Activated CD4-positive, alpha-beta T cell treated with anti-CD3 and anti-CD28 coated beads, Interleukin-2, amount 50 U/mL, for 16 hours (primary cell): ENCODE measurements around the gene DRGX.

Experiments
- DNase-seq: peaks from one replicate; pipeline ENCODE4 v3.0.0-alpha.2; 2020

DRGX gene

DNA sequence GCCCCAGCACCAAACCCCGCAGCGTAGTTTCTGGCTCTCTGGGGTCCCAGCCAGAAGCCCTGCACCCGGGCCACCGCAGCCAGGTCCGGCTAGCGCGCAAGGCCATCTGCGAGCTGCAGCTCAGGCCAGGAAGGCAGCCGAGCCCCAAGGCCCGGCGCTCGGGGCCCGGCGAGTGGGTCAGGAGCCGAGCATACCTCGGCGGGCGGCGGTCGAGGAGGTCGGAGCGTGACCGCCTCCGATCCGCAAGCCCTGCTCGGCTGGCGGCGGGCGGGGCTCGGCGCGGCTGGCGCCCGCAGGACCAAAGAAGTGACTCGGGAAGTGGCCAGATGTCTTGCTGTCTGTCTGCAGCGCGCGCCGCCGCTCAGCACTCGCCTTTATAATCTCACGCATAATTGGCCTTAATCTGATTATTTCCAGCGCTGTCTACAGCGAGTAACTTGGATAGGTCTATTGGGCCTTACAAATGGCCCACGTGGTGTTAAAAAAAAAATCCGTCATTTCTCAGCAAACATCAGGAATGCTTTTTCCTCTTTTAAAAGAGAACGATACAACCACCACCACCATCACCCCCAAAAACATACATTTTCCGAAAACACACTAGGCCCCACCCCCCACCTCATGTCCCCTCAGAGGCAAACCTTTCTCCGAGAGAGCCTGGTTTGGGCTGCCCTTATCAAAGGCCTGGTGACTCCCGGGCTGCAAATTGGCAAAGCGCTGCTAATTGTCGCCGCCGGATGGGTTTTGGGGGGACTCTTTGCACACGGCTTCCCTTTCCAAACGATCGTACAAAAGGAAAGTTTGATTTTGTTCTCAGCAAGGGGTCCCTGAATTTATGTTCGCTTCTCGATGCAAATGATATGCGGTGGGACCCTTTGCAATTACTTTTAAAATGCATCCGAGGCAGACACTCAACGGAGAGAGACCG lies at the start of gene DRGX:
TSS of gene DRGX (minus strand) at position 349 of the 925 bp plus-strand sequence. CDS start 649 bp downstream, outside the sequence.
- DNase-seq = no peak

DNA sequence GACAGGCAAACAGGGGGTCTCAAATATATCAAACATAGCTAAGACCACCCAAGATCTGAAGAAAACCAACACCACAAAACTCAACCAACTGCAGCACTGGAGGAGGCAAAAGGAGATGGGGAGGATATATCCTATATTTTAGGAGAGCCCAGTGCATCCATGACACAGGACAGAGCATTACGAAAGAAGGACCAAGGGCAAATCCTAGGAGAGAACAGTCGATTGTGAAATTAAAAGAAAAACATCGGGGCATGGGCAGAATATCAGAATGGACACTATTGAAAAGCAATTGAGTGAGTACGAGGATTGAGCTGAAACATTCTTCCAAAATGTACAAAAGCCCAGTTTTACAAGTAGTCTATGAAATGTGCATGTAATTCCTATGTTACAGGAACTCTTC lies 48.5 kb upstream of the DRGX start:
- no peak for DNase-seq

DNA sequence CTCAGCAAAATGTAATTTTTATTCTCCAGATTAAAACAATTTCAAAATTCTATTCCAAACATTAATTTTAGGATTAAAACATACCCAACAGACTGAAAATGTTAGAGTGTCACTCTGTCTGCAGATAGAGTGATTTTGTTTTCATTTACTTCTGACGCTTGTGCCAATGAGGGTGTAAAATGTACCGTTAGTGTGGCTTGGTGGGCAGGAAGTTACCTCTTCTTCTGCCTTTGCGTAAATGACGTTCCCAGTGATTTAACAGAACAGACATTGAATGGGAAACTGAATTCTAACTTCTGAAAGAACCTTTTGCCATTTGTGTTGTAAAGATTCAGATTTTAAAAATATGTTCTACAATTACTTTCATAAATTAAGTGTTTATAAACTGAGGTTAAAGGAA lies 47.0 kb upstream of the DRGX start:
- no peak for DNase-seq

DNA sequence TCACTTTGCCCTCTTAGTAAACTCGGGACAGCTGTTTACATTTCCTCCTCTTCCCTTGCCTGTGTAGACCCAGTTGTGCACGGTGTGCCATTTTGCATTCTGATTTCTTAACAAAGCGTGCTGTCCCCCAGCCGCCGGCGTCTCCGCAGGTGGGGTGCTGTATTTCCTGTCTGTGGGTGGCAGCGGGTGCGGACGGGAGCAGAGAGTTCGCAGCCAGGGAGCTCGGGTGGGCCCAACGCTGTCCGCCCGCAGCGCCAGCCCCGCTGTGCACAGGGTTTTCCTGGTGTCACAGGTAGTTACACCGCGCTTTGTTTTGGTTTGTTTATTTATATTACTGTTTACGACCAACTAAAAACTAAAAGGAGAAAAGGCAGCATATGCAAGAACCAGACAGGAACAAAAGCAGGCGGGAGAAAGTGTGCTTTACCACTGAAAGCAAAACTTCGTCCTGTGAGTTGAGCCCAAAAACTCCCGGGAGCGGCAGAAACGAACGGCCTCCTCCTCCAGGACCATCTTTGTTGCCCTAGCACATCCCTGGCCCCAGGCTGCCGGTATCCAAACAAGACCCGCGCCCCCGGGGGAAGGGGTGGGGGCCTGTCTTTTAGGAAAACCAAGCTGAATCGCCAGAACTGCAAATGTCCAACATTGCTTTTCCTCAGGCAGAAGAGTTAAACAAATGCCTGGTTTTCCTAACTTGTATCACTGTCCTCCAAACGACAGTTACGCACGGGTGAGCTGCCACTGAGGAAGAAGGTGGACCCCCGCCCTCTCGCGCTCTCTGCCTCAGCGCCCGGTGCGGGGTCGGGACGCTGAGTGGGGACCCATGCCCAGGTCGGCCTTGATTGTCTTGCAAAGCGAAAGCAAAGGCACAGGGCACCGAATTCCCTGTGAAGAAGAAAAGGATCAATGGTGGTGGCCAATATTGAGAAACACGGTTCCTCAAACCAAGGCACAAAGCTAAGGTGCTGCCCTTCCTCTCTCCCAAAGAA lies 45.9 kb upstream of the DRGX start:
- DNase-seq = no peak

DNA sequence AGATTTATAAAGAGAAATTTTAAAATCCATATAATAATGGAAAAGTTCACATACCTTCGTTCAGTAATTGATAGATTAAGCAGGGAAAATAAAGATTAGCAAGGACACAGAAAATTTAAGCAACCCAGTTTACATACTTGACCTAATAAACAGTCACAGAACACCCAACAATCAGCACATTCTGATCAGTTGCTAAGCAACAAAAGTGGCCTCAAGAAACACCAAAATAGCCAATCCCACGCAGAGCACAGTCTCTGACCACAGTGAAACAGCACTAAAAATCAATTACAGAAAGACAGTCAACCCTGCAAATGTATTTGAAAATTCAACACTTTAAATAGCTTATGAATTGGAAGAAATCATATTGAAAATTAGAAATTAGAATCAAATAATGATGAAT lies 39.3 kb upstream of the DRGX start:
- no peak for DNase-seq

DNA sequence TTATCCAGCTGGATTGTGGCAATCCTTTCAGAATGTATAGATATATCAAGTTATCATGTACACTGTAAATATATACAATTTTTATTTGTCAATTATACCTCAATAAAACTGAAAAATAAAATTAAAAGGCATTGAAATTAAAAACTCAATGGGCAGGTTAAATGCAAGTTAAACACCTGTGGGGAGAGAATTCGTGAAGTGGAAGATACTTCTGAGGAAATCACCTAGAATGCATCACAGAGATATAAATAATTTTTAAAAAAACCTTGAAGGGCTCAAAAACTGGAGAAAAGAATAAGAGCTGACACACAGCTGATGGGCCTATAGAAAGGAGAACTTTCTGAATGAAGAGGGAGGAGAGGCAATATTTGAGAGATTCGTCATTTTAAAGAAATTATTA lies 37.2 kb upstream of the DRGX start:
- DNase-seq = no peak

DNA sequence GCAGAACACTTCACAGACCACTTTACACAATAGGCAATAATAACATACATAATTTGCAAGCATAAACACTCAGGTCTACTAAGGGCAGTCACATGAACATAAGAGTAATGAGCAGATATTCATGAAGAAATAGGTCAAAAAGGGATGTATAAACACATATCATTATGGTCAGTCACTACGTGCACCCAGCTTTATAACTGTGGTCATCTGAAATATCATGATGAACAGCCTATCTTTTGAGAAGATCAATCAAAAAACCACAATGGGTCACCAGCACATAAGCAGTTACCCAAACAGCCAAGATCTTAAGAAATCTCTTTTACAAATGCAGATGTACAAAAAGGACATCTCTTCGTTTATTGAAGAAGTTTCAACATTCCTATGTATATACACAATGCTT lies 35.5 kb upstream of the DRGX start:
- no peak for DNase-seq

DNA sequence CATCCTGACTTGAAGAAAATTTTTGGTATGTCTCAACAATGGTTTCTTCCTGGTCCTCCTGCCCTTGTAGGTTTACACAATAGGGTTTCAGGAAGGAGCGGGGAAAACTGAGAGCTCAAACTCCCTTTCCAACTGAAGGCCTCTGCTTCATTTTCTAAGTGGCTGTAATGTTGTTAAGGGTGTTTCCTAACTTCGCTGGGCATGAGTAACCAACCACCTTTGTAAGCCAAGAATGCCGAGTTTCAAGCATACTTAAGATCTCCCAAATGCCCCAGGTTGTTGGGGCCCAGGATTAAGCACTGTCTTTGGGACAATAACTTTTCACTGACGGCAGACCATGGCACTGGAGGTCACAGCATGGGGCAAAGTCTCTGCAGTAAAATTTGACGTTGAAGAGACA lies 33.6 kb upstream of the DRGX start:
- DNase-seq = no peak

DNA sequence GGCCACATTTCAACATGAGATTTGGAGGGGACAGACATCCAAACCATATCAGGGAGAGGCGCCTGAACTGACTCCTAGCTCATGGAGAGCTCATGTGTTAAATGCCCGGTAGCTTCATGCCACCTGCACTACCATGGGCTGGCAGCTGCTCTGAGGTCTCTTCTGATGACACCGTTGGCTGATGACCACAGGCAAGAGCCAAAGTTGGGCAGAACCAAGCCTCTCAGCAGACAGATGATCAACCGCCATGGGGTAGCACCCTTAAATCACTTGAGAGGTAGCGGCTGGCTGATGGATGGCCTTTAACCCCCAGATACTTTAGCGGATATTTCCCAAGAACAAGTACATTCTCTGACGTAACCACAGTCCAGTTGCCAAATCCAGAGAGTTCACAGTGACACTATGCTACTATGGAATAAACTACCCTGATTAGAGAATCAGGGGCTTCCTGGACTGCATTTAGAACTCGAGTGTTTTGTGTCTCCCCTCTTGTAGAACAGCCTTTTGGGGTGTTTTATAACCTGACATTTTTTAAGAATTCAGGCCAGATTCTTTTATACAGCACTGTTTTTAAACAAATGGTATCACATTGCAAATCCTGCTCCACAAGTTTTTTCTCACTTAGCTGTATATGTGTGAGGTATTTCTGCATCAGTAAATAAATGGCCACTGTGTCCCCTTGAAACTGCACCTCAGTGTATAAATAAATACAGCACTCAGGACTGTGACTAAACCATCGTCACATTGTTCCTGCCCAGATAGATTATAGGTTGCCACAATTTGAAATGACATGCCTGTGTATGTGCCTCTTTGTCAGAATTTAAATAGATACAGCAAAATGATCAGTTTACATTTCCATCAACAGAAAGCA lies 30.8 kb upstream of the DRGX start:
- DNase-seq = no peak

DNA sequence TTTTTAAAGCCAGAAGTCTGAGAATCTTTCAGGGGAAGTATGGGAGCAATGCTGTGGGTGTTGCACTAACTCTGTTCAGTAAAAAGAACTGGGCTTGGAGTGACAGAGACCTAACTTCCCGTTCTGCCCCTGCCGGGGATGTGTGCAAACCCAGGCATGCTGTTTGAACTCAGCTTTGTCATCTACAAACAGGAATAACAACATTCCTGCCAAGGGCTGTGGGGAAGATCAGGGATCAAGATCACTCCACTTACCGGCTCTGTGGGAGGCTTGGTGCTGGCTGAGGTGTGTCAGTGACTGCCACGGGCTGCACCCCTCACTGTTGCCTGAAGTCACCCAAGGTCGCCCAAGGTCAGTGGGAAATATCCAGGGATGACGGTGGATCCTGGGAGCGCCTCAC lies 23.1 kb upstream of the DRGX start:
- no peak for DNase-seq

DNA sequence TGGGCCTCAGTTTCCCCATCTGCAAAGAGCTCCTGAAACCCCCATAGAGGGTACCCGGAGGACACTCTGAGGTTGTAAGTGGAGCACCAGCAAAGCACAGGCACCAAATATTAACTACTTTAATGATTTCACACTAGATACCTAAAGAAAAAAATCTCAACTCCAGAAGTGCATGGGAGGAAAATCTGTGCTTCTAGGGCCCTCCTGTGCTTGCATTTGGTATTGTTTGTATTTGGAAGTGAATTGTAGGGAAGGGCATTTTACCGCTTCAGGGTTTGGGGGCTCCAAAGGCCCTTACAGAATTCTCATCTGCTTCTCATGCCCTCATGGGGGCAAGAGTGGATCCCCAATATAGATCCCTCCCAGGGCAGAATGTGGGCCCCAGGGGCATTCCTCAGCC lies 22.4 kb upstream of the DRGX start:
- DNase-seq = no peak

DNA sequence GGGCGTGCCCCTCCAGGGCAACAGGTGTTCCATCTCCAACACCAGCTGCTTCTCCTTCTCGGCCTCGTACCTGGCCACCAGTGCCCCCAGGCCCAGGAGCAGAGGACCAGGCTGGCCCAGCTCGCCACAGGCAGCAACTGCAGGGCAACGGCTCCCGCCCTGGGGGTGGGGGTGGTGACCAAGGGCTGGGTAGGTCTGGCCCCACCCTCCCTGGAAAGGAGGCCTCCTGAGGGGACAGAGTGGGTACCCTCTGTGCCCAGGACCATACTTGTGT lies 22.1 kb upstream of the DRGX start:
- no peak for DNase-seq

DNA sequence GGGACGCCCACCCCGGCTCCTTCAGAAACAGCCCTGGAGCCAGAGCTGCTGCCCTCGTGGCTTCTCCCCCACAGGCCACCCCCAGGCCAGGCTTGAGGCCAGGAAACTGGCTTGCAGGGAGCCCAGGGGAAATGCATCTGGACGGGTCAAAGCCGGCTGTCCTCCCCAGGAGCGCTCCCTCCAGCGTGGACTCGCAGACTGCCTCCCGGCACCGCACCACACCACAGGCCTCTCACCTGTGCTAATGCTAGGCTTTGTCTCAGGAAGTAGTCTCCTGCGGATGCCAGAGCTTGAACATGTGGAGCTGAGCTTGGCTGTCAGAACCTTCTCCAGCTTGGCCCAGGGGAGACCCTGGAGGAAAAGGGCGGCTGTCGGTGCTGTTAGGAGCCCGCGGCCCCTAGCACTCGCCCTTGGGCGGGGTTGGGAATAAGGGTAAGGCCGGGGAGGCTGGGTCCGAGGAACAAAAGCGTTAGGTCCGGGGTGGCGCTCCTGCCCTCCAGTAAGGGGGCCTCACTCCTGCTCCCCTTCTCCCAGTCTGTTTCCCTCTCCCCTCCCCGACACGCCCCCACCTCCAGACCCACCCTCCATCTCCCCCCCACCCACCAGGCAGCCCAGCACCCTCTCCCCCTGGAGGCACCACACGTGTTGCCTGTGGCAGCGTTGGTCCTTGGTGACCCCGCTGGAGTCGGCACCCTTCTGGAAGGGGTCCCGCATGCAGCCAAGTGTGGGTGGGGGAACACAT lies 21.6 kb upstream of the DRGX start:
- no peak for DNase-seq

DNA sequence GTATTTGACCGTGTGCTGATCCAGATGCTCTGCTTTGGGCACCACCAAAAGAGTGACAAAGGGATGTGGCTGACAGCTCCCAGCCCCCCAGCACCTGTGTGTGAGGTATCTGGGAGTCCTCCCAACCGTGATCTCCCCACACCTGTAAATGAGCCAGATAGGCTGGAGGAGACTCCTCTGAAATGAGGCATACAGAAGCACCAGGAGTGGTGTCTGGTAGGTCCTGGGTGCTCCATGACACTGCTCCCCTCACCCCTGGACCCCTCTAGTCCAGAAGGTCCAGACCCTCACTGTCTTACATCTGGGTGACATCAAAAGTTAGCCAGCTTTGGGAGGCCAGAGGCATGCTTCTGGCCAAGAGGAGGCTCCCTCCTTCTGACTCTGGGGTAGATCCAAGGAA lies 20.0 kb upstream of the DRGX start:
- no peak for DNase-seq

DNA sequence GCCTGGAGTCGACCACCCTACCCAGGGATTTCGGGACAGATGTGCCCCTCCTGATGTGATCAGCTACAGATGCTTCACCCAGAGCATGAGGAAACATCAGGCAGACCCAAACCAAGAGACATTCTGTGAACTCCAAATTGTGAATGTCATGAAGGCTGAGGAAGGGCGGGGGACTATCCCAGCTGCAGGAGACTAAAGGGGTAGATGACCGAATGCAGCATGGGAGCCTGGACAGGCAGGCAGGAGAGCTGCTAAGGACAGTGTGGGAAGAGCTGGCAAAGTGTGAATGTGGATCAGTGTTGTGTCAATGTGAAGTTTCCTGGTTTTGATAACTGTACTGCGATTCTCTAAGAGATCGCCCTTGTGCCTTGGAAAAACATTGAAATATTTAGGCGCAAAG lies 19.2 kb upstream of the DRGX start:
- DNase-seq = no peak

DNA sequence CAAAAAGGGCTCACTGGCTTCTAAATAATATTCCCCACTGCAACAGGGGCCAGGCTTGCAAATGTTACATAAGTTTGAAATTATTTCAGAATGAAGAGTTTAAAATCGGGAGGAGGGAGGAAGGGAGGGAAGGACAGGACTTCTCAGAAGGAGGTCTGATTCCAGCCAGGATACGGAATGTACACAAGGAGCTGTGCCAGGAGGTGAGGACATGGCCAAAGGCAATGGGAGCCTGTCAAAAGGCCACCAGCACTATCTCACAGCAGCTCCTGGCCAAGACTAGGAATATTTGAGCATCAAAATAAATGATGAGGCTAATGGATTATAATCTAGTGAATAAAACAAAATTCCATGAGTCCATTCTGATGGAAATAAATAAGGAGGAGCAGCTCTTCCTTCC lies 18.6 kb upstream of the DRGX start:
- DNase-seq = no peak

DNA sequence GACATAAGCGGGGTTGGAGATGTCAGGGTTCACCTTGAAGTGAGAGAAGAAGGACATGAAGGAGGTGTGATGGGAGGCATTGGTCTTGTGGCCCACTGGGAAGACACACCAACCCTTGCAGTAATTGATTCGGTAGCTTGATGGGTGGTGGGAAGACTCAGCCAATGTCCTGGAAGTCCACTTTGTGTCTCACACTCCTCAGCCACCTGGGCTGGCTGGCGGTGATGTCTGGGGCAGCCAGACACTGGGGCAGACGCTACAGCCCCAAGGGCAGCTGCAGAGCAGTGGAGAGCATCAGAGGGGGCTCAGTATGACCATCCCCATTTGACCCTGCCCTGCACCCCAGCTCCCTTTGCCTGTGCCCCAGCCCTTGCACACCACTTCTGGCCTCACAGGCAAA lies 16.7 kb upstream of the DRGX start:
- DNase-seq = no peak

DNA sequence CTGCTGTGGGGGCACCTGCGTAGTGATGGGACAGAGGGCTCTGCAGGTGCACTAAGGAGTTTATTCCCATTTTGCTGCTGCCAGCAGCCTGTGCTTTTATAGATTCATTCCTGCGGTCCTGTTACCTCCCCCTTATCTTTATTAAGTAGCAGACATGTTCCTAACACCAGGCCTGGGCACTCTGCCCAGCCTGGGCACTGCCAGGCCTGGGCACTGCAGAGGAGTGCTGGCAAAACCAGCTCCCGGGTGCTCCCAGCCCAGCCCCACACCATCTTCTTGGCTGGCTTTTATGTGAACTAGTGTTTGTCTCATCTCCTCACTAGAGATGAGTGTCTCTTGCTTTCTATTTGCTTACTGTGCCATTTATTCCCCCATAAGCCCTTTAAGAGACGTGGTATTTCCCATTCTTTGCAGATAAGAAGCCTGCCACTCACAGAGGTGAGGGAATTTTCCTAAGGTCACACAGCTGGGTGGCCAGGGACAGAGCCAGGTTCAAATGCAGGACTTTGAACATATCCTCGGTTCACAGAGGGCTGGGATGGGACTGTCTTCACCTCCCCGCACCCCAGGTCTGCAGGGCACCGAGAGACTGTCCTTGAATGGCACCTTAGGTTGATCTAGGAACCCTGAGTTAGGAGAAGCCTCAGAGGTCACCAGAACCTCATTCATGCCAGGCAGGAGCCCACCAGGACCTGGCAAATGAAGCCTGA lies 14.6 kb upstream of the DRGX start:
- no peak for DNase-seq

DNA sequence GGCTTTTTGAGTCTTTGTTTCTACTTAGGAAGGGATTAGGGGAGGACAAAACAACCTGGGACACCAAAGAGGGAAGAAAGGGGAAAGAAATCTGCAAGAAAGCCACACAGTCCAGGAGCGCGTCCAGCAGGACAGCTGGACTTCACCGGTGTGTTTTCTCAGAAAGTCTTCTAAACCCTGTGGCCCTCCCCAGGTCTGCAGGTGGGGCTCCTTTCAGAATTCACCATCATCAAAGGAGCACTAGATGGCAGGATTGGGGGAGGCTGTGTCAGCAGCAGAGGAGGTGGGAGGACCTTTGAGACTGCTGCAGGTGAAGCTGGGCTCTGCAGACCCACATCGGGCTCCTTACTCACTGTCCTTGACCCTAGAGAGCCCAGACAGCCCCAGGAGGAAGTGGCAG lies 13.9 kb upstream of the DRGX start:
- no peak for DNase-seq

DNA sequence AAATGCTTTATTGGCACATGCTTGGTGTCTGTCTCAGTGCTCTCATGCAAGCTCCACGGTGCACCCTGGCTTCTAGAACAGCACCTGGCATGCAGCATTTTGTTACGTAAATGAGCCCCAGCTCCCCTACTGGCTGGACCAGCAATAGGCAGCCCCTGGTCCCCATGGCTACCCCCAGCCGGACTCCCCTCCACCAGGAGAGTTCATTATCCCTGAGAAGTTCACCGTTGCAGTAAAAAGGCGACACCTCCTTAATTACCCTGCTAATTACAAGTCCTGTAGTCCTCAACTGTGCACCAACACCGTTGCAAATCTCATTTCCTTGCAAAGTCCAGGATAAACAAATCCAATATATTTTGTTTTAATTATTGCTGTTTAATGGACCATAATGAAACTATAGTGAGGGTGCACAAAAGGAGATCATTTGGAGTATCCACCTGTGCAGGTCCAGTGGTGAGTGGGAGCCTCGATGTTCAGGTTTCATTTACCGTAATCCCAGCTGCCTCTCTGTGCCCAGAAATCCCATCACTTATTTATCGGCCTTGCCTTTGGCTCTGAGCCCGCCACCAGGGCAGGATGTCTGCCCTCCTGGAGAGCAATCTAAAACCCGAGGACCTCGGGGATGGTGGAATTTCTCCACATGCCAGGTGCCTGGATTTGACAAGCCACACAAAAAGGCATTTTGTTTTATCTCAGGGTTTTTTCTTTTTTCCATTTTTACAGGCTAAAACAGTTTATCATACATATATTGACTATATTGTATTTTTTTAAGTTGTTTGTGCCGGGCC lies 12.8 kb upstream of the DRGX start:
- DNase-seq = no peak
